PC-3 (cell line): ENCODE measurements around the gene POLR3GL. TPM values are rescaled to one million over a fixed set of nuclear protein-coding genes. Genes with fewer than 3 reads are reported as not detected.

Source experiments
- ATAC-seq: fragments of 200-7000 bp; cut with Tn5 transposase; 2 replicates; pipeline ENCODE4 v1.9.1; 2020; ENCODE audit warnings: mild to moderate bottlenecking, moderate library complexity
- BruUV-seq: library from RNA; stranded (reverse); fragments of 400-500 nt; replicated peaks from 2 replicates; lab custom pipeline; 2021; lab: Mats Ljungman, UMichigan
- CTCF ChIA-PET: fragments of 300-600 bp; sonication (Branson Sonifier 250); formaldehyde crosslinking; loops from one replicate; lab custom pipeline; 2022; ENCODE audit warnings: antibody characterized with exemption; lab: Charles Lee
- POLR2A ChIA-PET: fragments of 300-600 bp; sonication (Branson Sonifier 250); formaldehyde crosslinking; loops from one replicate; lab custom pipeline; 2022; ENCODE audit warnings: antibody characterized with exemption; ENCODE audit not compliant: unreplicated experiment; lab: Charles Lee
- DNase-seq: peaks from one replicate; pipeline ENCODE4 v3.0.0-alpha.2; 2015
- H2AFZ ChIP-seq: fragments of 300-600 bp; sonication (generic); 2 replicates; pipeline ENCODE4 v1.6.0; 2016; ENCODE audit warnings: antibody characterized with exemption, low read length
- H3F3A ChIP-seq: fragments of 300-600 bp; sonication (generic); one replicate; pipeline ENCODE4 v1.6.0; 2017; ENCODE audit warnings: antibody characterized with exemption, low read length, control low read depth, mild to moderate bottlenecking; ENCODE audit not compliant: unreplicated experiment
- H3K27ac ChIP-seq: fragments of 300-600 bp; sonication (generic); 2 replicates; pipeline ENCODE4 v1.5.1; 2016; ENCODE audit warnings: mild to moderate bottlenecking, low read length
- H3K27me3 ChIP-seq: fragments of 300-600 bp; sonication (generic); 2 replicates; pipeline ENCODE4 v1.6.1; 2016; ENCODE audit warnings: low read length, mixed read lengths
- H3K36me3 ChIP-seq: fragments of 300-600 bp; sonication (generic); 2 replicates; pipeline ENCODE4 v1.6.1; 2016; ENCODE audit warnings: low read depth, mixed run types, low read length, mixed read lengths
- H3K4me1 ChIP-seq: fragments of 300-600 bp; sonication (generic); 2 replicates; pipeline ENCODE4 v1.5.1; 2016; ENCODE audit warnings: low read length; ENCODE audit not compliant: insufficient read depth
- H3K4me2 ChIP-seq: fragments of 300-600 bp; sonication (generic); 2 replicates; pipeline ENCODE4 v1.6.0; 2016; ENCODE audit warnings: low read length
- H3K4me3 ChIP-seq: fragments of 300-600 bp; sonication (generic); 2 replicates; pipeline ENCODE4 v1.5.1; 2016; ENCODE audit warnings: mild to moderate bottlenecking, low read length, mixed read lengths
- H3K79me2 ChIP-seq: fragments of 300-600 bp; sonication (generic); 2 replicates; pipeline ENCODE4 v1.6.1; 2017; ENCODE audit warnings: low read length, mixed read lengths
- H3K9ac ChIP-seq: fragments of 300-600 bp; sonication (generic); 2 replicates; pipeline ENCODE4 v1.6.0; 2016; ENCODE audit warnings: mild to moderate bottlenecking, low read length
- H3K9me2 ChIP-seq: fragments of 300-600 bp; sonication (generic); replicated peaks from 2 replicates; pipeline ENCODE4 v1.6.1; 2016; ENCODE audit warnings: mixed run types, low read length, mixed read lengths
- H3K9me3 ChIP-seq: fragments of 300-600 bp; sonication (generic); 2 replicates; pipeline ENCODE4 v1.6.1; 2016; ENCODE audit warnings: low read length, mixed read lengths
- H4K20me1 ChIP-seq: fragments of 300-600 bp; sonication (generic); 2 replicates; pipeline ENCODE4 v1.6.1; 2016; ENCODE audit warnings: low read length, mixed read lengths
- EZH2phosphoT487 ChIP-seq: fragments of 300-600 bp; sonication (generic); IDR thresholded peaks from 2 replicates; pipeline ENCODE4 v1.6.1; 2018; ENCODE audit warnings: mild to moderate bottlenecking, antibody characterized with exemption, low read length, borderline replicate concordance
- intact Hi-C: fragments of 100-400 bp; cut with micrococcal nuclease; formaldehyde crosslinking; loops from 2 replicates; pipeline ENCODE4 v1.9.0; 2023
- total RNA-seq: library from RNA; depleted of rRNA; stranded (reverse); fragments of >200 nt; gene quantifications from 2 replicates; pipeline ENCODE4 v1.2.3, GENCODE V29; 2014
- TF ChIP-seq, protein P1 (sequence below): fragments of 300-600 bp; sonication (generic); conservative IDR thresholded peaks from 2 replicates; pipeline ENCODE4 v1.5.1; 2017; ENCODE audit warnings: antibody characterized with exemption, low read depth, mild to moderate bottlenecking, low read length

POLR3GL gene
- total RNA-seq, 1 experiment from 2014 or later: 8.4 TPM

GRCh38 chr1:145977486-145978470 lies 13.3 kb downstream of the POLR3GL start:
- no peaks in the 10 kb centered on the region for H4K20me1 ChIP-seq
- ATAC-seq: peak; percentile 42
- no TSS peak for BruUV-seq
- H3K9ac ChIP-seq: peak overlapping the region; percentile 67
- H3K79me2 ChIP-seq: no peaks in the 10 kb centered on the region
- POLR2A ChIA-PET: no interaction called here
- intact Hi-C loops: loop anchor here (1.0 to 2.0 kb wide), 3 partner anchors 30 to 51 kb away; partner anchors contain the start of gene RBM8A
- H3K36me3 ChIP-seq: no peaks in the 10 kb centered on the region
- H3K4me2 ChIP-seq: peak overlapping the region; percentile 79
- no peak overlapping the region for H3K4me3 ChIP-seq
- H3K27me3 ChIP-seq: no peaks in the 10 kb centered on the region
- no peaks in the 10 kb centered on the region for H3K9me3 ChIP-seq
- no peaks in the 10 kb centered on the region for H3F3A ChIP-seq
- peaks cover 37% of the 10 kb centered on the region for H3K4me1 ChIP-seq
- no peak for TF ChIP-seq EZH2phosphoT487
- TF ChIP-seq, protein P1, sequence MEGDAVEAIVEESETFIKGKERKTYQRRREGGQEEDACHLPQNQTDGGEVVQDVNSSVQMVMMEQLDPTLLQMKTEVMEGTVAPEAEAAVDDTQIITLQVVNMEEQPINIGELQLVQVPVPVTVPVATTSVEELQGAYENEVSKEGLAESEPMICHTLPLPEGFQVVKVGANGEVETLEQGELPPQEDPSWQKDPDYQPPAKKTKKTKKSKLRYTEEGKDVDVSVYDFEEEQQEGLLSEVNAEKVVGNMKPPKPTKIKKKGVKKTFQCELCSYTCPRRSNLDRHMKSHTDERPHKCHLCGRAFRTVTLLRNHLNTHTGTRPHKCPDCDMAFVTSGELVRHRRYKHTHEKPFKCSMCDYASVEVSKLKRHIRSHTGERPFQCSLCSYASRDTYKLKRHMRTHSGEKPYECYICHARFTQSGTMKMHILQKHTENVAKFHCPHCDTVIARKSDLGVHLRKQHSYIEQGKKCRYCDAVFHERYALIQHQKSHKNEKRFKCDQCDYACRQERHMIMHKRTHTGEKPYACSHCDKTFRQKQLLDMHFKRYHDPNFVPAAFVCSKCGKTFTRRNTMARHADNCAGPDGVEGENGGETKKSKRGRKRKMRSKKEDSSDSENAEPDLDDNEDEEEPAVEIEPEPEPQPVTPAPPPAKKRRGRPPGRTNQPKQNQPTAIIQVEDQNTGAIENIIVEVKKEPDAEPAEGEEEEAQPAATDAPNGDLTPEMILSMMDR: peak; percentile 97
- peak overlapping the region; percentile 75 for H2AFZ ChIP-seq
- CTCF ChIA-PET: interaction anchor here (0.6 to 3.0 kb wide), 4 partner anchors 20 to 86 kb away, joined by 3 to 34 read pairs (median 8); partner anchors contain the start of gene LIX1L
- peak; percentile 90 for DNase-seq
- H3K27ac ChIP-seq: peak overlapping the region; percentile 87
- no peaks in the 10 kb centered on the region for H3K9me2 ChIP-seq

DNA sequence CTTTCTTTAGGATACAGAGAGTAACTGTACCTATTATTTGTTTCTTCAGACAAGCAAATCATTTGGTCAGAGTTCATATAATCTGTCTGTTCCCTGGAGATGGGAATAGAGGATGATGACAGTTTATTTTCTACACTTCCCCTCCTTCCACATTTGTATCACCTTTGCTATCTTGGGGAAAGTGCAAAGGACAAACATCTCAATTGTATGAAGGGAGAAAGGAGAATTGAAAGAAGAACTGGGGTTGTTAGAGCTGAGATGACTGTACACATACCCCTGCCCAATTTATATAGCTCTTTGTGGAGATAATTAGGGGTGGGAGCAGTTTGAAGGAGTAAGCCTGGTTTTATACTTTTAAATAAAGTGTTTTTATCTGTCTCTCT lies 14.0 kb downstream of the POLR3GL start:
- Histone ChIP-seq H3K9ac (peak overlapping the region; percentile 67), H3K27ac (peak overlapping the region; percentile 87), H3K36me3 (no peaks in the 10 kb centered on the region), H3K4me2 (peak overlapping the region; percentile 79), H3K9me2 (no peaks in the 10 kb centered on the region), H3K4me3 (peak overlapping the region; percentile 45; the same call in 1 of the 2 replicates), H3F3A (no peaks in the 10 kb centered on the region), H3K9me3 (no peaks in the 10 kb centered on the region), H3K79me2 (no peaks in the 10 kb centered on the region), H3K4me1 (peaks cover 44% of the 10 kb centered on the region), H2AFZ (peak overlapping the region; percentile 57), H4K20me1 (no peaks in the 10 kb centered on the region), H3K27me3 (no peaks in the 10 kb centered on the region)
- ChIA-PET POLR2A (no interaction called here), CTCF (interaction anchor here (0.5 to 3.0 kb wide), 3 partner anchors 16 to 54 kb away, joined by 3 to 34 read pairs (median 6); no protein-coding TSS in a partner anchor)
- ATAC-seq: no peak
- no peak for DNase-seq
- intact Hi-C loops: loop anchor here (2.0 kb wide), 1 partner anchor 52 kb away; the partner anchor contains the start of gene RBM8A
- BruUV-seq: no TSS peak
- TF ChIP-seq, protein P1: no peak
- no peak for TF ChIP-seq EZH2phosphoT487
